Esophagus muscularis mucosa (tissue), 4 donors: ENCODE measurements around the gene RGS2.

Experiments used
- CTCF ChIP-seq, 3 experiments: fragments of 200-600 bp in 2 of 3; fragments of 450-650 bp in 1 of 3; sonication (generic) in 2 of 3; IDR thresholded peaks; one replicate each; pipeline ENCODE4 v1.5.1; 2017 to 2019; ENCODE audit warnings: antibody characterized with exemption in 3 of 3, mild to moderate bottlenecking in 2 of 3, moderate library complexity in 1 of 3
- EP300 ChIP-seq: sonication (generic); formaldehyde crosslinking; IDR thresholded peaks from one replicate; pipeline ENCODE4 v1.6.1; 2017; ENCODE audit warnings: antibody characterized with exemption
- POLR2A ChIP-seq: fragments of 450-650 bp; IDR thresholded peaks from one replicate; pipeline ENCODE4 v1.6.1; 2017; ENCODE audit warnings: antibody characterized with exemption, moderate library complexity, mild to moderate bottlenecking, low read depth

GRCh38 chr1:192844360-192844759 is 35.5 kb downstream of the RGS2 start:
- TF ChIP-seq EP300: no peak
- TF ChIP-seq CTCF (IDR thresholded peaks at IDR 0.05): no peak
- TF ChIP-seq POLR2A: no peak
